Epithelial cell of esophagus (primary cell): Measurements from ENCODE around the gene ZNF474.

Experiments used
- DNase-seq: peaks from one replicate; pipeline ENCODE4 v3.0.0; 2010; ENCODE audit warnings: low read depth
- H3K4me3 ChIP-seq: 2 replicates; pipeline ENCODE4 v1.5.1; 2011; ENCODE audit warnings: mild to moderate bottlenecking, low read length, control low read depth
- CTCF ChIP-seq: IDR thresholded peaks from 2 replicates; pipeline ENCODE4 v1.5.1; 2011; ENCODE audit warnings: low read depth, mild to moderate bottlenecking, low read length, control low read depth, inconsistent platforms; ENCODE audit not compliant: insufficient read depth; ENCODE audit errors: missing control alignments

The ZNF474 gene

GRCh38 chr5:122201365-122201764 lies 72.0 kb downstream of the ZNF474 start:
- H3K4me3 ChIP-seq, result no peak overlapping the region
- no peak for TF ChIP-seq CTCF
- DNase-seq, result no peak

GRCh38 chr5:122202952-122203351 lies 73.6 kb downstream of the ZNF474 start:
- no peak for TF ChIP-seq CTCF
- no peak overlapping the region for H3K4me3 ChIP-seq
- no peak for DNase-seq
